Sigmoid colon (tissue), 7 donors: Measurements from ENCODE around the gene RGS7. TPM values are rescaled to one million over a fixed set of nuclear protein-coding genes. Genes with fewer than 3 reads are reported as not detected.

Experiments
- DNase-seq: peaks from one replicate; pipeline ENCODE4 v3.0.0-alpha.2; 2019
- H3K27ac ChIP-seq, 4 donors: fragments of 200-600 bp; sonication (generic); one replicate each; pipeline ENCODE4 v1.5.1; 2016 to 2019; ENCODE audit warnings: mild to moderate bottlenecking in 1 of 4
- H3K27me3 ChIP-seq, 3 donors: fragments of 200-600 bp; sonication (generic); one replicate each; pipeline ENCODE4 v1.5.1; 2019; ENCODE audit warnings: mild to moderate bottlenecking in 1 of 3
- H3K36me3 ChIP-seq, 4 donors: fragments of 200-600 bp; sonication (generic); one replicate each; pipeline ENCODE4 v1.5.1; 2016 to 2019
- H3K4me1 ChIP-seq, 4 donors: fragments of 200-600 bp; sonication (generic); one replicate each; pipeline ENCODE4 v1.5.1; 2017 to 2019
- H3K4me3 ChIP-seq, 4 donors: fragments of 200-600 bp; sonication (generic); one replicate each; pipeline ENCODE4 v1.5.1; 2017 to 2019; ENCODE audit warnings: mild to moderate bottlenecking in 2 of 4, moderate library complexity in 1 of 4
- H3K9me3 ChIP-seq, 4 donors: fragments of 200-600 bp in 3 of 4; sonication (generic) in 3 of 4; one replicate each; pipeline versions ENCODE4 v1.5.1 to v1.6.1; 2013 to 2019
- CTCF ChIP-seq, 4 experiments: fragments of 450-650 bp in 3 of 4; fragments of 200-600 bp in 1 of 4; IDR thresholded peaks; one replicate each; pipeline ENCODE4 v1.5.1; 2016 to 2019; ENCODE audit warnings: antibody characterized with exemption in 4 of 4, mild to moderate bottlenecking in 3 of 4, moderate library complexity in 2 of 4
- EP300 ChIP-seq, 4 donors: sonication (generic); formaldehyde crosslinking; IDR thresholded peaks; one replicate each; pipeline ENCODE4 v1.6.1; 2017; ENCODE audit warnings: antibody characterized with exemption in 4 of 4
- POLR2A ChIP-seq, 2 donors: fragments of 450-650 bp; IDR thresholded peaks; one replicate each; pipeline ENCODE4 v1.6.1; 2016; ENCODE audit warnings: antibody characterized with exemption in 2 of 2, mild to moderate bottlenecking in 2 of 2, moderate library complexity in 2 of 2
- POLR2AphosphoS5 ChIP-seq, 4 donors: sonication (generic); formaldehyde crosslinking; IDR thresholded peaks; one replicate each; pipeline ENCODE4 v1.6.1; 2017; ENCODE audit warnings: antibody characterized with exemption in 4 of 4
- WGBS, 2 donors: extraction: QIAGEN DNeasy Blood & Tissue Kit; methylation state at CpG; one replicate each; pipeline ENCODE4 v1.1.7; 2013; 5-methylcytosine and 5-hydroxymethylcytosine counted together
- intact Hi-C: fragments of 100-400 bp; cut with DNase I; formaldehyde crosslinking; loops from one replicate; pipeline ENCODE4 v1.15.1; 2023
- polyA plus RNA-seq, 3 donors: library from polyadenylated mRNA; stranded (reverse); fragments of 200-250 nt; gene quantifications; one replicate each; pipeline ENCODE4 v1.2.3, GENCODE V29; 2013
- total RNA-seq, 4 donors: library from RNA; depleted of rRNA; stranded (reverse); fragments of >200 nt; gene quantifications; one replicate each; pipeline ENCODE4 v1.1.0, GENCODE V29; 2016
- donor health status: healthy with polysubstance abuse.
- donor health status: Bipolar disorder and iron deficiency.
- donor health status: healthy.

RGS7 gene
- total and polyA plus RNA-seq, 7 donors: 0.10 to 1.8 (median 0.33) TPM; not detected in 4

GRCh38 chr1:240941701-240942370 is 415.2 kb downstream of the RGS7 start:
- no peaks in the 10 kb centered on the region for H3K4me1 ChIP-seq
- TF ChIP-seq POLR2AphosphoS5 (IDR thresholded peaks at IDR 0.05) (no peak), EP300 (IDR thresholded peaks at IDR 0.05) (no peak), POLR2A (IDR thresholded peaks at IDR 0.05) (no peak), CTCF (IDR thresholded peaks at IDR 0.05) (no peak)
- no peak overlapping the region for H3K4me3 ChIP-seq
- no peaks in the 10 kb centered on the region for H3K27me3 ChIP-seq
- DNase-seq: no peak
- intact Hi-C loops: no loop called here
- no peaks in the 10 kb centered on the region for H3K36me3 ChIP-seq
- H3K27ac ChIP-seq: no peak overlapping the region
- peaks cover 0 to 8% (median 3%) of the 10 kb centered on the region in 4 donors for H3K9me3 ChIP-seq
- 84 to 90% methylated on average over 12 of the region's 12 CpGs for WGBS, 2 donors

- no peaks in the 10 kb centered on the region for H3K4me1 ChIP-seq
- TF ChIP-seq POLR2AphosphoS5 (IDR thresholded peaks at IDR 0.05) (no peak), CTCF (IDR thresholded peaks at IDR 0.05) (no peak), EP300 (IDR thresholded peaks at IDR 0.05) (no peak), POLR2A (IDR thresholded peaks at IDR 0.05) (no peak)
- H3K9me3 ChIP-seq: peaks cover 0 to 14% (median 7%) of the 10 kb centered on the region in 4 donors
- DNase-seq: no peak
- no peaks in the 10 kb centered on the region for H3K27me3 ChIP-seq
- intact Hi-C loops: no loop called here
- 90 to 93% methylated on average over 11 of the region's 11 CpGs for WGBS, 2 donors
- no peak overlapping the region for H3K27ac ChIP-seq
- H3K4me3 ChIP-seq: no peak overlapping the region
- H3K36me3 ChIP-seq: no peaks in the 10 kb centered on the region
Observed at GRCh38 chr1:240936911-240937668, 419.9 kb downstream of the RGS7 start.

- intact Hi-C loops: no loop called here
- 95 to 98% methylated on average over 2 of the region's 2 CpGs for WGBS, 2 donors
- no peak overlapping the region for H3K27ac ChIP-seq
- no peak for DNase-seq
- H3K36me3 ChIP-seq: no peaks in the 10 kb centered on the region
- no peaks in the 10 kb centered on the region for H3K4me1 ChIP-seq
- peaks cover 0 to 14% (median 7%) of the 10 kb centered on the region in 4 donors for H3K9me3 ChIP-seq
- no peaks in the 10 kb centered on the region for H3K27me3 ChIP-seq
- TF ChIP-seq CTCF (IDR thresholded peaks at IDR 0.05) (no peak), POLR2A (IDR thresholded peaks at IDR 0.05) (no peak), EP300 (IDR thresholded peaks at IDR 0.05) (no peak), POLR2AphosphoS5 (IDR thresholded peaks at IDR 0.05) (no peak)
- H3K4me3 ChIP-seq: no peak overlapping the region
Observed at GRCh38 chr1:240935920-240936319, 421.1 kb downstream of the RGS7 start.

- Histone ChIP-seq H3K36me3 (no peaks in the 10 kb centered on the region), H3K9me3 (peaks cover 0 to 2% (median under 1%) of the 10 kb centered on the region in 4 donors), H3K27ac (no peak overlapping the region), H3K4me3 (no peak overlapping the region), H3K4me1 (no peaks in the 10 kb centered on the region), H3K27me3 (no peaks in the 10 kb centered on the region)
- intact Hi-C loops: no loop called here
- no peak for TF ChIP-seq EP300 (IDR thresholded peaks at IDR 0.05)
- TF ChIP-seq POLR2A (IDR thresholded peaks at IDR 0.05): no peak
- TF ChIP-seq CTCF (IDR thresholded peaks at IDR 0.05): no peak
- no peak for TF ChIP-seq POLR2AphosphoS5 (IDR thresholded peaks at IDR 0.05)
- WGBS, 2 donors: 85 to 92% methylated on average over 4 of the region's 4 CpGs
- DNase-seq: no peak
Observed at GRCh38 chr1:240931031-240931430, 426.0 kb downstream of the RGS7 start.
